ENCODE results near the gene AHCYL2. TPM values are rescaled to one million over a fixed set of nuclear protein-coding genes. Genes with fewer than 3 reads are reported as not detected.

The AHCYL2 gene
- total RNA-seq (2014; rRNA removed; shearing (Covaris generic)) = 9.8 and 10.0 TPM in 2 replicates

DNA sequence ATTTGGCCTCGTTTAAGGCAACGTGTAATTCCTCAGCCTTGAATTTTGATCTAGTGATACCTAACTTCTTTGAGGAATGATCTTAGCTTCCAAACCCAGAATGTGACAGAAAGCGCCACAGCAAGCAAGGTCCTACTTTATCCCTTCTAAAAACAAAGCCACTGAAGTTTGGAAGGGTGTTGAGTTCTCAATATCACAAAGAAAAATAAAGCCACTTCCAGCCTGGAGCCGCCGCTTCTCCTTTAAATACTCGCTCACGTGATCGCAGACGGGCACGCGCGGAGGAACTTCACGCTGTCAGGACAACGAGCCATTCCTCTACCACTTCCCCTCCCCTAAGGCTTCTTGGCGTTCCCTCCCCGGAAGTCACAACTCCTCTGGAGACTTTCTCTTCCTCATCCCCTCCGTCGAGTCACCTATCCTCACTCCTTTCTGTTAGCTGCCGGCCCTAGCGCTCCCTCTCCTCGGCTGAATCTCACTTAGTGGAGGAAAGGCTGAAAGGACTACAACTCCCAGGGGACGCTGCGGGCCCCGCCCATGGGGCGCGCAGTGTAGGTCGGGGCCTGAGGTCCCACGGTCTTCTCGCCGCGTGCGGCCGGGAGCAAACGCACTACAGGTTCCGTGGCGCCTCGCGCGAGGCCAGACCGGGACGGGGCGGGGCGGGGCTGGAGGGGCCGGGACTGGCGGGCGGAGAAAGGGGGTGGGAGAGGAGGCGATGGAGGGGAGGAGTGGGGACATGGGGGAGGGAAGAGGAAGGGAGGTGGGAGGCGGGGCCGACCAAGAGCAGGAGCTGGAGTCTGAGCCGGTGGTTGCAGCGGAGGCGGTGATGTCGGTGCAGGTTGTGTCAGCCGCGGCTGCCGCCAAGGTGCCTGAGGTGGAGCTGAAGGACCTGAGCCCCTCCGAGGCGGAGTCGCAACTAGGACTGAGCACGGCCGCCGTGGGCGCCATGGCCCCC, at the start of gene AHCYL2:
TSS of gene AHCYL2 (plus strand) at position 780 of the 955 bp plus-strand sequence.
- DNase-seq (ENCODE audit: low read depth) = peak; percentile 96

DNA sequence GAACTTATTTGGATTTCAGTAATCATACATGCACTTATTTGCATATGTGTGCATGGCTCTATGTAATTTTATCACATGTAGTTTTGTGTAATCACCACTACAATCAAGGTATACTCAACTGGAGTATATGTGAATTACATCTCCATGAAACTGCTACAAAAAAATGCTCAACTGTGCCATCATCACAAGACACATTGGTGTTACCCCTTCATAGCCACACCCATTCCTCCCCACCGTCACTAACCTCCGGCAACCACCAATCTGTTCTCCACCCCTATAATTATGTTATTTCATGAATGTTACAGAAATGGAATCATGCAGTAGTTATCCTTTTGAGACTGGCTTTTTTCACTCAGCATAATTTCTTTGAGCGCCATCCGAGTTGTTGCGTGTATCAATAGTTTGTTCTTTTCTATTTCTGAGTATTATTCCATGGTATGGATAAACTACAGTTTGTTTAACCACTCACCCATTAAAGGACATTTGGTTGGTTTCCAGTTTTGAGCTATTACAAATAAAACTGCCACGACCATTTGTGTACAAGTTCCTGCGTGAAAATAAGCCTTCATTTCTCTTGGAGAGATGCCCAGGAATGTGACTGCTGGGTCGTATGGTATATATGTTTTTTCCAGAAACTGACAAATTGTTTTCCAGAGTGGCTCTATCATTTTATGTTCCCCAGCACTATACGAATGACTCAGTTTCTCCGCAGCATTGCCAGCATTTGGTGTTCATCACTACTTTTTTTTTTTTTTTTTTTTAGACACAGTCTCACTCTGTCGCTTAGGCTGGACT, 47.7 kb upstream of the AHCYL2 start:
- no peak for DNase-seq (ENCODE audit: low read depth)

GRCh38 chr7:129184981-129185670, 39.7 kb upstream of the AHCYL2 start:
- no peak for DNase-seq (ENCODE audit: low read depth)

- no peak for DNase-seq (ENCODE audit: low read depth)
These were observed 38.0 kb upstream of the AHCYL2 start for GRCh38 chr7:129186749-129187260.

DNA sequence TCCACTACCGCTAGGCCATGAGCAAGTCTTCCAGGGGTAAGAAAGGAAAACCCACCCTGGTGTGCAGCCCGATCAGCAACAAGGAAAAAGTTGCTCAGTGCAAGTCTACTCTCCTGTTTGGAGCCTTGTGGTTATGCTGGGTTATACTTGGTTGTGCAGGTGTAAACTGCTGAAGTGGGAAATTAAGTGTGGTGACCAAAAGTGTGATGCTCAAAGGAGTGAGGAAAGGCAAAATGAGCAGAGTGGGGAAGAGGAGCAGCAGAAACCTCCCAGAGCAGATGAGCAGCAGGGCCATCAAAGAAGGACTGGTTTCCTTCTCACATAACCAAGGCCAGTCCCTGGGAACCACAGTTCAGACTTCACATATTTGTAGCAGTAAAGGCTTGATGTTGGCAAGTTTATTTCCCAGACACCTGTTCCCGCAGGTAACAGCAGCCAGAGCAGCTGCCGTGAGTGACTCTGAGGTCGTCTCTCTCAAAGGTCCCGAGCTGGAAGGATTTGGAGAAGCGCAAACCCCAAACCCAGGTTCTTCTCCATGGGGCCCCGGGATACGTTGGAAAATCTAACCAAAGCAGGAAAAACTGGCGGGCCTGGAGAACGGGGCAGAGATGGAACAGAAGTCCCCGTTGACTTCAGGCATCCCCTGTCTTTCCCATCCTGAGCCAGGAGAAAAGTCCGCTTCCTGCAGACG, 37.0 kb upstream of the AHCYL2 start:
- DNase-seq (ENCODE audit: low read depth) = no peak

DNA sequence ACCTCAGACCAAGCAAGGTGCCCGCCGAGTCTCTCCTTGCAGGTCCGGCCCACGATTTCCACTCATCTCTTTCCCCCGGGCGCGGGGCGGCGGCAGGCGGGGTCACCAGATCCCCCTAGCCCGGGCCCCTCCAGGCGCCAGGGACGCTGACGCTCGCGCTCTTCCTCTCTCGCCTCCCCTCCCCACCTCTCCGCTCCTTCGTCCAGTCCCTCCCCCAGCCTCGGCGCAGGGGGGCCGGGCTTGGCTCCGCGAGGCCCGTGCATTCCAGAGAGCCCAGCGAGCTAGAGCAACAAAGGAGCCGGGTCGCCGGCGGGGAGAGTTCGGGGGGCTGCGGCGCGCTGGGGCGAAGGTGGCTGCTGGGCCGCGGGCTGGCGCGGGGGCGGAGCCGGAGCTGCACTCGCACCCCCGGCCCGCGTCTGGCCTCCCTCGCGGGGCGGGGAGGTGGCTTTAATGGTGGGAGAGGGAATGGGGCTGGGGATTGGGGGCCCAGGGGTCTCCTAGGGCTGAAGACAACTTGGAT, 36.4 kb upstream of the AHCYL2 start, which contains the start of gene SMO:
TSS of gene SMO (plus strand) at position 262 of the 520 bp plus-strand sequence. CDS start 519 bp downstream, outside the sequence.
- no peak for DNase-seq (ENCODE audit: low read depth)

DNA sequence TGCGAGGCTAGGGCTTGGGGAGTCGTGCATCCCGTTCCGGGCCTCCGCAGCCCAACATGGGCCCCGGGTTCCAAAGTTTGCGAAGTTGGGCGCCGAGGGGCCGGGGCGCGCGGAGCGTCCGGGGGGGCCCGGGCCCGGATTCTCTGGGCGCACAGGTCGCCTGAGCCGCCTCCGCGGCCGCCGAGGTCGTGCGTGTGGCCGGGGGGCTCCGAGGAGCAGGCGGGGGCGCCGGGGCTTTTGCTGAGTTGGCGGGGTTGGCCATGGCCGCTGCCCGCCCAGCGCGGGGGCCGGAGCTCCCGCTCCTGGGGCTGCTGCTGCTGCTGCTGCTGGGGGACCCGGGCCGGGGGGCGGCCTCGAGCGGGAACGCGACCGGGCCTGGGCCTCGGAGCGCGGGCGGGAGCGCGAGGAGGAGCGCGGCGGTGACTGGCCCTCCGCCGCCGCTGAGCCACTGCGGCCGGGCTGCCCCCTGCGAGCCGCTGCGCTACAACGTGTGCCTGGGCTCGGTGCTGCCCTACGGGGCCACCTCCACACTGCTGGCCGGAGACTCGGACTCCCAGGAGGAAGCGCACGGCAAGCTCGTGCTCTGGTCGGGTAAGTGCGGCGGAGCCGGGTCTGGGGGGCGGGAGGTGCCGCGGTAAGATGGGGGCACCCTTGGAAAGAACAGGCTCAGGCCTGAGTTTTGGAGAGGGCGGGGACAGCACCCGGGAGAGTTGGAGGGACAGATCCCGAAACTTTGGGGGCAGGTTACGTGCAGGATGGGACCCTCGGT, 35.8 kb upstream of the AHCYL2 start:
- no peak for DNase-seq (ENCODE audit: low read depth)

DNA sequence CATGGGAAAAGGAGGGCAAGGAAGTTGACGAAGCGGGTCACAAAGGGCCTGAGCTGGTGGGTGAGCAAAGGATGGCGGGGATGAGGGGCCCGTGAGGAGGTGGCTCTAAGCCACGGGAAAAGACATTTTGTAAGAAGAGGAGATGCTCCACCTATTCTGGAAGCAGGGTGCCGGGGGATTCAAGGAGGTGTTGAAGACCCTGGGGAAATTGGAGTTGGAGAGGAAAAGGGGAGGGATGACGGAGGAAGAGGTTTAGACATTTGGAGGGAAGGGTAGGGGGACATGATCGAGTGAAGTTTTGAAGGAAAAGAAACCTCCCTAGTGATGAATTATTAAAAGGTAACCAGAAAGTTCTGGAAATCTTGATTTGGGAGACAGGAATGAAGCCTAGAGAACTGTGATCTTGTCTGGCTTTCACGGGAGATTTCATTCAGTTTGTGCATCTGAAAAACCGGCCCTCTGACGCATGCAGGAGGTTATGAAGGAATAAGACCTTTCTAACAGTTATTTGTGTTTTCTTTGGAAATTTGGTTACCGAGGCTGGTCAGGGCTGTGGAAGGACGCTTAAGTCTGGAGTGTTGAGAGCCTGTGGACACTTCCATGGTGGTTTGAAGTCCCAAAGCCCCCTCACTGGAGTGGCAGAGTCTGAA, 35.0 kb upstream of the AHCYL2 start:
- no peak for DNase-seq (ENCODE audit: low read depth)

DNA sequence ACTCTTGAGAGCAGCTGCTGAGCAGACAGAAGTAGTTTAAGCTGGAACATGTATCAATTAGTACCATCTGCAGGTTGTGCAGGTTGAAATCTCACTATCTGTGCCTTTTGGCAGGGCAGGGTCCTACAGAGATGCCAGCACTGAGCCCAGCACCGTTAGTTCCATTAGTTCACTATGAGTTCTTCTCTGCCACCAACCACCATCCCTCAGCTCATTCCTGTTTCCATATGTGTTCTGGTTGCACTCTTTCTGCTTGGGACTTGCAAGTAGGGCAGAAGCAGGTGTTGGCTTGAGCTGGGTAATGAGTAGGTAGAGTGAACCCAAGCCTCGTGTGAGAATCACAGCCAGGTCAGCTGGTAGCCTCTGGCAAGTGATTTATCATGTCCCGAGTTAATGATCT, 33.6 kb upstream of the AHCYL2 start:
- DNase-seq (ENCODE audit: low read depth) = no peak

DNA sequence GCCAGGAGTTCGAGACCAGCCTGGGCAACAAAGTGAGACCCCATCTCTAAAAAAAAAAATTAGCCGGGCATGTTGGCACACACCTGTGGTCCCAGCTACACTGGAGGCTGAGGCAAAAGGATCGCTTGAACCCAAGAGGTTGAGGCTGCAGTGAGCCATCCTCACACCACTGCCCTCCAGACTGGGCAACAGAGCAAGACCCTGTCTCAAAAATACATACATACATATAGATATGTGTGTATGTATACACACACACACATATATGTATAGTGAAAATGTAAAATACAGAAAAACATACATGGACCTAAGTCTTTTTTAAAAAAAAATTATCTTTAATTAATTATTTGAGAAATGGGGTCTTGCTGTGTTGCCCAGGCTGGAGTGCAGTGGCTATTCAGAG, 30.9 kb upstream of the AHCYL2 start:
- no peak for DNase-seq (ENCODE audit: low read depth)

GRCh38 chr7:129197771-129198170, 27.1 kb upstream of the AHCYL2 start:
- no peak for DNase-seq (ENCODE audit: low read depth)

- DNase-seq (ENCODE audit: low read depth) = no peak
These were observed 25.4 kb upstream of the AHCYL2 start for GRCh38 chr7:129199406-129199805.

DNA sequence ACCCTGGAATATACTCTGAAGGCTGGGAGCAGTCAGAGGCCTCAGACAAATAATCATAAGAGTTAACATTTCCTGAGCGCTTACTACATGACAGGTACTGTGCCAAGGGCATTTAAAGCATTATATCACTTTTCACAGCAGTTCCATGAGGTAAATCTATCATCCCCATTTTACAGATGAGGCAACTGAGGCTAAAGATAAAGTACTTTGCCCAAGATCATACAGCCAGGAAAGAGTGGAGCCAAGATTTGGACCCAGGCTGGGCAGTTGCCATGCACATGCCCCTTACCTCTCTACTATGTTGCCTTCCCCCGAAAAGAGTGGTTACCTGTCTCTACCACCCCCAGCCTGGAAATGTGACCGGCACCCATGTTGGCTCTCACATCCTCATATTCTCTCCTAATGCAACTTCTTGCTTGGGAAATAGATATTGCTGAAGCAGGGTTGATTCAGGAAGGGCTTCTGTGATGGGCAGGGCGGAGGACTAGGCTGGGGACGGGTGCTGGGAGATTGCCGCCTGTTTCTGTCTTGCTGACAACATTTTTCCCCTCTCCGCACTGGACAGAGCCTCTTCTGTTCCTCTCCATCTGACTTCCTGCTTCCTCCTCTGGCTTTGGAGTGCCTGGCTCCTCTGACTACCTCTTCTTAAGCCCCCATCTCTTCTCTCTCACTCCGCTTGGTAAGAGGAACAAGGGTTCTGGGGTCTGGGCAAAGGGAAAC, 22.6 kb upstream of the AHCYL2 start:
- DNase-seq (ENCODE audit: low read depth) = no peak

DNA sequence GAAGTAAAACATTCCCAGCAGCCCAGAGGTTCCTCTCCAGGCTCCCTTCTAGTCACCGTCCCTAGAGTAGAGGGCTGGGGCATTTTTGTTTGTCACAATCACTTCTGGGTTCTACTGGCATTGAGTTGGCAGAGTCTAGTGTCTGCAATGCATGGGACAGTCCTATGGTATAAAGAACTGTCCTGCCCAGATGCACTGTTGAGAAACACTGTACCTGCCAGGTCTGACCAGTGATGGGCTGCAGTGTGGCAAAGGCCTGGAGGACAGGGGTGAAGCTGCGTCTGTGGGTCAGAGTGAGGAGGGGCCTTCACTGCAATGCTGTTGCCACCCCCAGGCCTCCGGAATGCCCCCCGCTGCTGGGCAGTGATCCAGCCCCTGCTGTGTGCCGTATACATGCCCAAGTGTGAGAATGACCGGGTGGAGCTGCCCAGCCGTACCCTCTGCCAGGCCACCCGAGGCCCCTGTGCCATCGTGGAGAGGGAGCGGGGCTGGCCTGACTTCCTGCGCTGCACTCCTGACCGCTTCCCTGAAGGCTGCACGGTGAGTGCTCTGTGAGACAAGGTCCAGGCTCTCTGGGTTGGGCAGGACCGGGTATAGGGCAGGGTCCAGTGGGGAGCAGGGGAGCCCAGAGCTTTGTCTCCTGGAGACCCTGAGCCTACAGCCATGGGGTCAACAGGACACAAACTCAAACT, 21.6 kb upstream of the AHCYL2 start:
- DNase-seq (ENCODE audit: low read depth) = no peak

DNA sequence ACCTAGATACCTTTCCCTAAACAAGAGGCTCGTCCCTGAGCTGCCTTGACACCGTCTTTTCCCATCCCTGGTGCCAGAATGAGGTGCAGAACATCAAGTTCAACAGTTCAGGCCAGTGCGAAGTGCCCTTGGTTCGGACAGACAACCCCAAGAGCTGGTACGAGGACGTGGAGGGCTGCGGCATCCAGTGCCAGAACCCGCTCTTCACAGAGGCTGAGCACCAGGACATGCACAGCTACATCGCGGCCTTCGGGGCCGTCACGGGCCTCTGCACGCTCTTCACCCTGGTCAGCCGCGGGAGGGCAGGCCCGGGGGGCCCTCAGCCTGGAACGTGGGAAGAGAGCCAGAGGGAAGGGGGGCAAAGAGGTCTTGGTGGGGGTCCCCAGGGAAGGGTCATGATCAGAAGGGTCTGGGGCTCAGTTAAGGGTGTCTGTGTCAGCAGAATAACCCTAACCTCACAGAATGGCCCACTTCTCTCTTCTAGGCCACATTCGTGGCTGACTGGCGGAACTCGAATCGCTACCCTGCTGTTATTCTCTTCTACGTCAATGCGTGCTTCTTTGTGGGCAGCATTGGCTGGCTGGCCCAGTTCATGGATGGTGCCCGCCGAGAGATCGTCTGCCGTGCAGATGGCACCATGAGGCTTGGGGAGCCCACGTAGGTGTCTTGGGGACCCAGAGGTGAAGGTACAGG, 19.6 kb upstream of the AHCYL2 start:
- DNase-seq (ENCODE audit: low read depth) = no peak

GRCh38 chr7:129205987-129206785, 18.6 kb upstream of the AHCYL2 start:
- DNase-seq (ENCODE audit: low read depth) = no peak

GRCh38 chr7:129208667-129209066, 16.2 kb upstream of the AHCYL2 start:
- no peak for DNase-seq (ENCODE audit: low read depth)

Data from RPMI7951 (cell line).